Esophagus squamous epithelium (tissue), 4 donors: ENCODE measurements around the gene SECISBP2L.

Experiments used
- CTCF ChIP-seq, 6 experiments: fragments of 450-650 bp in 4 of 6; fragments of 200-600 bp in 2 of 6; sonication (generic) in 2 of 6; IDR thresholded peaks; one replicate each; pipeline ENCODE4 v1.5.1; 2016 to 2019; ENCODE audit warnings: antibody characterized with exemption in 6 of 6, mild to moderate bottlenecking in 4 of 6, moderate library complexity in 4 of 6
- POLR2A ChIP-seq, 4 donors: fragments of 450-650 bp; IDR thresholded peaks; one replicate each; pipeline ENCODE4 v1.6.1; 2017; ENCODE audit warnings: antibody characterized with exemption in 4 of 4, mild to moderate bottlenecking in 4 of 4, moderate library complexity in 3 of 4

DNA sequence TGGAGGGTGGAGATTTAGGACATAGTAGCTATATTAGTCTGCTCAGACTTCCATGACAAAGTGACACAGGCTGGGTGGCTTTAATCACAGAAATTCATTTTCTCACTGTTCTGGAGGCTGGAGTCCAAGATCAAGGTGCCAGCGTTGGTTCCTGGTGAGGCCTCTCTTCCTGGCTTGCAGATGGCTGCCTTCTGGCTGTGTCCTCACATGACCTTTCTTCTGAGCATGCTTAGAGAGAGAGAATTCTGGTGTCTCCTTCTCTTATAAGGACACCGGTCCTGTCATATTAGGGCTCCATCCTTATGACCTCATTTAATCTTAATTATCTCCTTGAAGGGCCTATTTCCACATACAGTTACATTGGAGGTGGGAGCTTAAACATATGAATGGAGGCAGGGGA, 67.6 kb downstream of the SECISBP2L start:
- no peak for TF ChIP-seq CTCF (IDR thresholded peaks at IDR 0.05)
- no peak for TF ChIP-seq POLR2A (IDR thresholded peaks at IDR 0.05)
